ENCODE results near the gene NHS. TPM values are rescaled to one million over a fixed set of nuclear protein-coding genes. Genes with fewer than 3 reads are reported as not detected.

The NHS gene
- total and polyA plus RNA-seq, 4 experiments from 2014 or later, result 0.09 to 0.67 TPM; not detected in 2

- H3K27me3 ChIP-seq (ENCODE audit: insufficient read depth, low read length), result no peaks in the 10 kb centered on the region
Observed at GRCh38 chrX:17613979-17614588, 239.1 kb downstream of the NHS start.

GRCh38 chrX:17616936-17617335 lies 241.9 kb downstream of the NHS start:
- Histone ChIP-seq H3K4me1 (ENCODE audit: insufficient read depth, low read length) (no peaks in the 10 kb centered on the region), H3K4me3 (ENCODE audit: low read length in 2 of 2) (no peak overlapping the region), H3K36me3 (ENCODE audit: insufficient read depth, low read length) (no peaks in the 10 kb centered on the region), H3K27me3 (ENCODE audit: insufficient read depth, low read length) (no peaks in the 10 kb centered on the region), H3K27ac (ENCODE audit: low read depth, low read length) (no peak overlapping the region), H3K9me3 (ENCODE audit: control insufficient read depth in 1 of 2, low read length in 2 of 2) (no peaks in the 10 kb centered on the region)
- CTCF ChIA-PET (ENCODE audit: partially characterized antibody), result no interaction called here
- POLR2A ChIA-PET (ENCODE audit: partially characterized antibody), result no interaction called here
- Mint-ChIP-seq H3K4me3 (no peak overlapping the region), H3K36me3 (no peaks in the 10 kb centered on the region), H3K9me3 (peaks cover 0 to 3% (median under 1%) of the 10 kb centered on the region in 8 donors), H3K4me1 (peaks cover 3 to 20% (median 5%) of the 10 kb centered on the region in 4 donors), H3K27ac (no peak overlapping the region), H3K27me3 (peaks cover 0 to 2% of the 10 kb centered on the region in 2 donors)
- no peak for DNase-seq
- intact Hi-C loops (cut with micrococcal nuclease), result no loop called here

More at GRCh38 chrX:17613979-17614588, 239.1 kb downstream of the NHS start:
- Mint-ChIP-seq H3K27me3 (peaks cover 0 to 4% of the 10 kb centered on the region in 2 donors), H3K4me1 (peaks cover 3 to 22% (median 6%) of the 10 kb centered on the region in 4 donors), H3K36me3 (no peaks in the 10 kb centered on the region), H3K4me3 (no peak overlapping the region), H3K9me3 (peaks cover 0 to 2% (median 0%) of the 10 kb centered on the region in 8 donors), H3K27ac (no peak overlapping the region)
- DNase-seq, result no peak
- Histone ChIP-seq H3K27ac (ENCODE audit: low read depth, low read length) (no peak overlapping the region), H3K36me3 (ENCODE audit: insufficient read depth, low read length) (no peaks in the 10 kb centered on the region), H3K9me3 (ENCODE audit: control insufficient read depth in 1 of 2, low read length in 2 of 2) (no peaks in the 10 kb centered on the region), H3K4me1 (ENCODE audit: insufficient read depth, low read length) (no peaks in the 10 kb centered on the region), H3K4me3 (ENCODE audit: low read length in 2 of 2) (no peak overlapping the region)
- intact Hi-C loops (cut with micrococcal nuclease), result no loop called here
- ChIA-PET POLR2A (ENCODE audit: partially characterized antibody) (no interaction called here), CTCF (ENCODE audit: partially characterized antibody) (no interaction called here)

- no peaks in the 10 kb centered on the region for H3K36me3 Mint-ChIP-seq
- POLR2A ChIA-PET (ENCODE audit: partially characterized antibody), result no interaction called here
- peaks cover 0 to 3% (median under 1%) of the 10 kb centered on the region in 8 donors for H3K9me3 Mint-ChIP-seq
Observed at GRCh38 chrX:17617806-17618205, 242.8 kb downstream of the NHS start.

GRCh38 chrX:17621566-17622270 lies 246.7 kb downstream of the NHS start:
- H3K27me3 ChIP-seq (ENCODE audit: insufficient read depth, low read length), result no peaks in the 10 kb centered on the region
- intact Hi-C loops (cut with micrococcal nuclease), result no loop called here
- Mint-ChIP-seq H3K27me3 (no peaks in the 10 kb centered on the region), H3K4me3 (no peak overlapping the region), H3K4me1 (no peaks in the 10 kb centered on the region), H3K27ac (no peak overlapping the region), H3K36me3 (no peaks in the 10 kb centered on the region), H3K9me3 (peaks cover 0 to 3% (median under 1%) of the 10 kb centered on the region in 8 donors)
- CTCF ChIA-PET (ENCODE audit: partially characterized antibody), result no interaction called here
- H3K4me3 ChIP-seq (ENCODE audit: low read length in 2 of 2), result no peak overlapping the region
- no peaks in the 10 kb centered on the region for H3K9me3 ChIP-seq (ENCODE audit: control insufficient read depth in 1 of 2, low read length in 2 of 2)
- H3K36me3 ChIP-seq (ENCODE audit: insufficient read depth, low read length), result no peaks in the 10 kb centered on the region
- no peak overlapping the region for H3K27ac ChIP-seq (ENCODE audit: low read depth, low read length)
- POLR2A ChIA-PET (ENCODE audit: partially characterized antibody), result no interaction called here
- no peak for DNase-seq
- H3K4me1 ChIP-seq (ENCODE audit: insufficient read depth, low read length), result no peaks in the 10 kb centered on the region

More at GRCh38 chrX:17617806-17618205, 242.8 kb downstream of the NHS start:
- H3K27me3 Mint-ChIP-seq, result peaks cover 0 to 2% of the 10 kb centered on the region in 2 donors
- H3K4me3 ChIP-seq (ENCODE audit: low read length in 2 of 2), result no peak overlapping the region
- no peaks in the 10 kb centered on the region for H3K4me1 ChIP-seq (ENCODE audit: insufficient read depth, low read length)
- no peak for DNase-seq
- no peak overlapping the region for H3K4me3 Mint-ChIP-seq
- H3K27ac Mint-ChIP-seq, result no peak overlapping the region
- intact Hi-C loops (cut with micrococcal nuclease), result no loop called here
- H3K27ac ChIP-seq (ENCODE audit: low read depth, low read length), result no peak overlapping the region
- no peaks in the 10 kb centered on the region for H3K27me3 ChIP-seq (ENCODE audit: insufficient read depth, low read length)
- no peaks in the 10 kb centered on the region for H3K36me3 ChIP-seq (ENCODE audit: insufficient read depth, low read length)
- CTCF ChIA-PET (ENCODE audit: partially characterized antibody), result no interaction called here
- H3K9me3 ChIP-seq (ENCODE audit: control insufficient read depth in 1 of 2, low read length in 2 of 2), result no peaks in the 10 kb centered on the region
- peaks cover 3 to 11% (median 4%) of the 10 kb centered on the region in 4 donors for H3K4me1 Mint-ChIP-seq

- Mint-ChIP-seq H3K27me3 (no peaks in the 10 kb centered on the region), H3K9me3 (peaks cover 0 to 3% (median under 1%) of the 10 kb centered on the region in 8 donors)
Observed at GRCh38 chrX:17622331-17622730, 247.3 kb downstream of the NHS start.

GRCh38 chrX:17623750-17624149 lies 248.8 kb downstream of the NHS start:
- Mint-ChIP-seq H3K36me3 (no peaks in the 10 kb centered on the region), H3K9me3 (peaks cover 0 to 3% (median under 1%) of the 10 kb centered on the region in 8 donors), H3K4me3 (no peak overlapping the region), H3K27ac (no peak overlapping the region), H3K27me3 (no peaks in the 10 kb centered on the region), H3K4me1 (no peaks in the 10 kb centered on the region)
- Histone ChIP-seq H3K4me1 (ENCODE audit: insufficient read depth, low read length) (no peaks in the 10 kb centered on the region), H3K27me3 (ENCODE audit: insufficient read depth, low read length) (no peaks in the 10 kb centered on the region), H3K4me3 (ENCODE audit: low read length in 2 of 2) (no peak overlapping the region), H3K36me3 (ENCODE audit: insufficient read depth, low read length) (no peaks in the 10 kb centered on the region), H3K9me3 (ENCODE audit: control insufficient read depth in 1 of 2, low read length in 2 of 2) (no peaks in the 10 kb centered on the region), H3K27ac (ENCODE audit: low read depth, low read length) (no peak overlapping the region)
- intact Hi-C loops (cut with micrococcal nuclease), result no loop called here
- CTCF ChIA-PET (ENCODE audit: partially characterized antibody), result no interaction called here
- POLR2A ChIA-PET (ENCODE audit: partially characterized antibody), result no interaction called here
- no peak for DNase-seq

More at GRCh38 chrX:17622331-17622730, 247.3 kb downstream of the NHS start:
- POLR2A ChIA-PET (ENCODE audit: partially characterized antibody), result no interaction called here
- CTCF ChIA-PET (ENCODE audit: partially characterized antibody), result no interaction called here
- Histone ChIP-seq H3K4me3 (ENCODE audit: low read length in 2 of 2) (no peak overlapping the region), H3K27ac (ENCODE audit: low read depth, low read length) (no peak overlapping the region), H3K9me3 (ENCODE audit: control insufficient read depth in 1 of 2, low read length in 2 of 2) (no peaks in the 10 kb centered on the region), H3K4me1 (ENCODE audit: insufficient read depth, low read length) (no peaks in the 10 kb centered on the region), H3K36me3 (ENCODE audit: insufficient read depth, low read length) (no peaks in the 10 kb centered on the region), H3K27me3 (ENCODE audit: insufficient read depth, low read length) (no peaks in the 10 kb centered on the region)
- Mint-ChIP-seq H3K27ac (no peak overlapping the region), H3K4me3 (no peak overlapping the region), H3K4me1 (no peaks in the 10 kb centered on the region), H3K36me3 (no peaks in the 10 kb centered on the region)
- no peak for DNase-seq
- intact Hi-C loops (cut with micrococcal nuclease), result no loop called here

- no peak overlapping the region for H3K27ac Mint-ChIP-seq
- POLR2A ChIA-PET (ENCODE audit: partially characterized antibody), result no interaction called here
- intact Hi-C loops (cut with micrococcal nuclease), result no loop called here
- no peaks in the 10 kb centered on the region for H3K9me3 Mint-ChIP-seq
- no peaks in the 10 kb centered on the region for H3K36me3 ChIP-seq (ENCODE audit: insufficient read depth, low read length)
- no peak overlapping the region for H3K27ac ChIP-seq (ENCODE audit: low read depth, low read length)
- no peaks in the 10 kb centered on the region for H3K27me3 ChIP-seq (ENCODE audit: insufficient read depth, low read length)
- H3K9me3 ChIP-seq (ENCODE audit: control insufficient read depth in 1 of 2, low read length in 2 of 2), result no peaks in the 10 kb centered on the region
- no peak overlapping the region for H3K4me3 Mint-ChIP-seq
- H3K4me1 ChIP-seq (ENCODE audit: insufficient read depth, low read length), result no peaks in the 10 kb centered on the region
- H3K4me3 ChIP-seq (ENCODE audit: low read length in 2 of 2), result no peak overlapping the region
- H3K36me3 Mint-ChIP-seq, result no peaks in the 10 kb centered on the region
- no peaks in the 10 kb centered on the region for H3K4me1 Mint-ChIP-seq
- CTCF ChIA-PET (ENCODE audit: partially characterized antibody), result no interaction called here
- DNase-seq, result no peak
- no peaks in the 10 kb centered on the region for H3K27me3 Mint-ChIP-seq
Observed at GRCh38 chrX:17627026-17627425, 252.0 kb downstream of the NHS start.

Data from CD4-positive, alpha-beta memory T cell (primary cell).